T-cell (primary cell): ENCODE data around the gene ROBO1. TPM values are rescaled to one million over a fixed set of nuclear protein-coding genes. Genes with fewer than 3 reads are reported as not detected.

Source experiments
- ATAC-seq, 4 experiments: fragments of 200-7000 bp in 3 of 4; fragments of 150-1000 bp in 1 of 4; cut with Tn5 transposase; replicated peaks in 1 of 4; 1 replicate in 3 of 4; 2 replicates in 1 of 4; pipeline ENCODE4 v1.10.0; 2021; ENCODE audit warnings: moderate library complexity in 3 of 4, mild to moderate bottlenecking in 2 of 4, moderate number of reproducible peaks in 1 of 4
- CTCF ChIA-PET, 2 donors: fragments of 300-600 bp; sonication (Branson Sonifier 250); formaldehyde crosslinking; loops; one replicate each; lab custom pipeline; 2022; ENCODE audit warnings: antibody characterized with exemption in 2 of 2; lab: Charles Lee
- POLR2A ChIA-PET, 2 donors: fragments of 300-600 bp; sonication (Branson Sonifier 250); formaldehyde crosslinking; loops; one replicate each; lab custom pipeline; 2022; ENCODE audit warnings: antibody characterized with exemption in 2 of 2; lab: Charles Lee
- DNase-seq, 35 experiments: peaks; one replicate each; pipeline versions ENCODE4 v3.0.0 to v3.0.0-alpha.2; 2013 to 2023
- H3K27ac ChIP-seq: one replicate; pipeline ENCODE4 v1.5.1; 2013; ENCODE audit warnings: low read length
- H3K27me3 ChIP-seq, 2 experiments: replicated peaks in 1 of 2; 1 replicate in 1 of 2; 2 replicates in 1 of 2; pipeline versions ENCODE4 v1.6.1 to v1.7.0; 2013; ENCODE audit warnings: low read length in 1 of 2, mixed read lengths in 1 of 2; ENCODE audit not compliant: control insufficient read depth in 2 of 2, insufficient read depth in 2 of 2; ENCODE audit errors: extremely low read depth in 1 of 2
- H3K36me3 ChIP-seq, 2 donors: 1 replicate in 1 of 2; 2 replicates in 1 of 2; pipeline versions ENCODE4 v1.6.1 to v1.7.0; 2013; ENCODE audit warnings: low read length in 1 of 2; ENCODE audit not compliant: control insufficient read depth in 2 of 2, insufficient read depth in 1 of 2; ENCODE audit errors: extremely low read depth in 1 of 2
- H3K4me1 ChIP-seq, 2 experiments: 1 replicate in 1 of 2; 2 replicates in 1 of 2; pipeline versions ENCODE4 v1.6.1 to v1.7.0; 2013; ENCODE audit warnings: low read length in 2 of 2, mixed read lengths in 1 of 2; ENCODE audit not compliant: insufficient read depth in 2 of 2, control insufficient read depth in 1 of 2; ENCODE audit errors: extremely low read depth in 1 of 2
- H3K4me3 ChIP-seq, 2 donors: 1 replicate in 1 of 2; 2 replicates in 1 of 2; pipeline versions ENCODE4 v1.5.1 to v1.7.0; 2013; ENCODE audit warnings: mild to moderate bottlenecking in 2 of 2, low read length in 1 of 2, moderate library complexity in 1 of 2; ENCODE audit not compliant: control insufficient read depth in 1 of 2; ENCODE audit errors: extremely low read depth in 1 of 2
- H3K9me3 ChIP-seq: 2 replicates; pipeline ENCODE4 v1.7.0; 2013
- H3K27ac Mint-ChIP-seq, 2 donors: one replicate each; pipeline ENCODE4 v1.8.0; 2020 to 2021; ENCODE audit warnings: mild to moderate bottlenecking in 2 of 2, mixed read lengths in 2 of 2
- H3K27me3 Mint-ChIP-seq, 2 donors: one replicate each; pipeline ENCODE4 v1.8.0; 2021 to 2022; ENCODE audit warnings: mixed read lengths in 2 of 2
- H3K36me3 Mint-ChIP-seq: one replicate; pipeline ENCODE4 v1.8.0; 2021; ENCODE audit warnings: mixed read lengths
- H3K4me1 Mint-ChIP-seq, 3 donors: one replicate each; pipeline ENCODE4 v1.8.0; 2020 to 2022; ENCODE audit warnings: mixed read lengths in 3 of 3, mild to moderate bottlenecking in 1 of 3
- H3K4me3 Mint-ChIP-seq, 3 donors: one replicate each; pipeline ENCODE4 v1.8.0; 2020 to 2022; ENCODE audit warnings: mild to moderate bottlenecking in 3 of 3, mixed read lengths in 3 of 3, moderate library complexity in 3 of 3
- H3K9me3 Mint-ChIP-seq, 3 donors: one replicate each; pipeline ENCODE4 v1.8.0; 2020 to 2022; ENCODE audit warnings: mixed read lengths in 3 of 3
- WGBS: methylation state at CpG from one replicate; pipeline ENCODE4 v1.1.5; 2013; ENCODE audit warnings: missing lambda C conversion rate; ENCODE audit not compliant: insufficient coverage; 5-methylcytosine and 5-hydroxymethylcytosine counted together
- total RNA-seq, 35 experiments: library from RNA in 6 of 35; stranded (reverse) in 6 of 35; fragments of 120-200 nt in 1 of 35; gene quantifications; one replicate each; pipeline versions ENCODE4 v1.2.1 to v1.2.4 and lab custom pipeline; 2013 to 2026

The ROBO1 gene
- total RNA-seq (1 to 10 TPM in 3 of 5 donors, under 1 TPM in 2; 0.20 to 2.4 (median 1.7) TPM), total RNA-seq (lab: John Stamatoyannopoulos, UW) (0 to 4.2 (median 1.4) reads per million in 29 experiments)
- total RNA-seq (2013): 0.81 TPM

GRCh38 chr3:79767905-79768267 lies at the start of gene ROBO1:
TSS of gene ROBO1 (minus strand) at chr3:79767998.
- Histone ChIP-seq H3K9me3 (no peaks in the 10 kb centered on the region), H3K36me3 (no peaks in the 10 kb centered on the region), H3K27ac (no peak within 1 kb of the TSS), H3K4me1 (no peaks in the 10 kb centered on the region), H3K4me3 (no peak within 1 kb of the TSS), H3K27me3 (peaks cover 6 to 11% of the 10 kb centered on the region in 2 experiments)
- CTCF ChIA-PET: no interaction called here
- Mint-ChIP-seq H3K4me3 (no peak within 1 kb of the TSS), H3K27ac (no peak within 1 kb of the TSS), H3K36me3 (no peaks in the 10 kb centered on the region), H3K27me3 (peaks cover 3 to 11% of the 10 kb centered on the region in 2 donors), H3K4me1 (no peaks in the 10 kb centered on the region), H3K9me3 (peaks cover 5 to 13% (median 7%) of the 10 kb centered on the region in 3 donors)
- ATAC-seq (no peak), DNase-seq (no peak)
- no CpG with 5 or more reads among the region's 12 CpGs for WGBS
- POLR2A ChIA-PET: no interaction called here

- Histone ChIP-seq H3K36me3 (no peaks in the 10 kb centered on the region), H3K4me1 (no peaks in the 10 kb centered on the region), H3K9me3 (no peaks in the 10 kb centered on the region), H3K27ac (no peak overlapping the region), H3K27me3 (no peaks in the 10 kb centered on the region), H3K4me3 (no peak overlapping the region)
- whole genome bisulfite sequencing: 22% methylated on average over 1 of the region's 3 CpGs
- Mint-ChIP-seq H3K4me3 (no peak overlapping the region), H3K4me1 (no peaks in the 10 kb centered on the region), H3K9me3 (peaks cover 3 to 43% (median 36%) of the 10 kb centered on the region in 3 donors), H3K27ac (no peak overlapping the region), H3K36me3 (no peaks in the 10 kb centered on the region), H3K27me3 (no peaks in the 10 kb centered on the region)
- CTCF ChIA-PET: no interaction called here
- POLR2A ChIA-PET: no interaction called here
- no peak for DNase-seq
- no peak for ATAC-seq
Measured at GRCh38 chr3:79817224-79817623, 49.4 kb upstream of the ROBO1 start.

- ATAC-seq (no peak), DNase-seq (no peak)
- Histone ChIP-seq H3K36me3 (no peaks in the 10 kb centered on the region), H3K27ac (no peak overlapping the region), H3K9me3 (no peaks in the 10 kb centered on the region), H3K4me3 (no peak overlapping the region), H3K4me1 (no peaks in the 10 kb centered on the region), H3K27me3 (no peaks in the 10 kb centered on the region)
- H3K4me3 Mint-ChIP-seq: no peak overlapping the region
- H3K4me1 Mint-ChIP-seq: no peaks in the 10 kb centered on the region
- H3K9me3 Mint-ChIP-seq: peaks cover 3 to 43% (median 36%) of the 10 kb centered on the region in 3 donors
- H3K27ac Mint-ChIP-seq: no peak overlapping the region
- ChIA-PET POLR2A (no interaction called here), CTCF (no interaction called here)
- no peaks in the 10 kb centered on the region for H3K27me3 Mint-ChIP-seq
- no peaks in the 10 kb centered on the region for H3K36me3 Mint-ChIP-seq
Measured at GRCh38 chr3:79815478-79815877, 47.7 kb upstream of the ROBO1 start.

GRCh38 chr3:79810581-79810980 lies 42.8 kb upstream of the ROBO1 start:
- Histone ChIP-seq H3K4me1 (no peaks in the 10 kb centered on the region), H3K9me3 (no peaks in the 10 kb centered on the region), H3K27ac (no peak overlapping the region), H3K36me3 (no peaks in the 10 kb centered on the region), H3K27me3 (no peaks in the 10 kb centered on the region), H3K4me3 (no peak overlapping the region)
- ChIA-PET CTCF (no interaction called here), POLR2A (no interaction called here)
- peaks cover 3 to 20% (median 19%) of the 10 kb centered on the region in 3 donors for H3K9me3 Mint-ChIP-seq
- H3K27ac Mint-ChIP-seq: no peak overlapping the region
- DNase-seq: no peak
- no peaks in the 10 kb centered on the region for H3K27me3 Mint-ChIP-seq
- no peaks in the 10 kb centered on the region for H3K36me3 Mint-ChIP-seq
- WGBS: no CpG with 5 or more reads among the region's 1 CpG
- no peak for ATAC-seq
- no peaks in the 10 kb centered on the region for H3K4me1 Mint-ChIP-seq
- H3K4me3 Mint-ChIP-seq: no peak overlapping the region

- ChIA-PET CTCF (no interaction called here), POLR2A (no interaction called here)
Measured at GRCh38 chr3:79810092-79810491, 42.3 kb upstream of the ROBO1 start.

GRCh38 chr3:79809106-79809505 lies 41.3 kb upstream of the ROBO1 start:
- no peaks in the 10 kb centered on the region for H3K4me1 Mint-ChIP-seq
- Histone ChIP-seq H3K27ac (no peak overlapping the region), H3K36me3 (no peaks in the 10 kb centered on the region), H3K9me3 (no peaks in the 10 kb centered on the region), H3K4me1 (no peaks in the 10 kb centered on the region), H3K4me3 (no peak overlapping the region), H3K27me3 (no peaks in the 10 kb centered on the region)
- H3K4me3 Mint-ChIP-seq: no peak overlapping the region
- H3K27me3 Mint-ChIP-seq: no peaks in the 10 kb centered on the region
- peaks cover 3 to 9% (median 9%) of the 10 kb centered on the region in 3 donors for H3K9me3 Mint-ChIP-seq
- CTCF ChIA-PET: no interaction called here
- WGBS: no CpG with 5 or more reads among the region's 2 CpGs
- no peaks in the 10 kb centered on the region for H3K36me3 Mint-ChIP-seq
- DNase-seq (no peak), ATAC-seq (no peak)
- POLR2A ChIA-PET: interaction anchor here in 1 of 2 donors (1.0 kb wide), 1 partner anchor 52 kb away, joined by 3 read pairs; no protein-coding TSS in a partner anchor
- H3K27ac Mint-ChIP-seq: no peak overlapping the region

More at GRCh38 chr3:79810092-79810491, 42.3 kb upstream of the ROBO1 start:
- DNase-seq: no peak
- no peaks in the 10 kb centered on the region for H3K9me3 ChIP-seq
- Mint-ChIP-seq H3K27ac (no peak overlapping the region), H3K36me3 (no peaks in the 10 kb centered on the region), H3K4me1 (no peaks in the 10 kb centered on the region), H3K9me3 (peaks cover 3 to 15% (median 15%) of the 10 kb centered on the region in 3 donors), H3K4me3 (no peak overlapping the region), H3K27me3 (no peaks in the 10 kb centered on the region)
- no peak overlapping the region for H3K4me3 ChIP-seq
- ATAC-seq: no peak
- no peaks in the 10 kb centered on the region for H3K36me3 ChIP-seq
- H3K27ac ChIP-seq: no peak overlapping the region
- H3K4me1 ChIP-seq: no peaks in the 10 kb centered on the region
- no peaks in the 10 kb centered on the region for H3K27me3 ChIP-seq
- 75% methylated on average over 2 of the region's 3 CpGs for whole genome bisulfite sequencing

GRCh38 chr3:79808515-79808914 lies 40.7 kb upstream of the ROBO1 start:
- no CpG with 5 or more reads among the region's 2 CpGs for WGBS
- POLR2A ChIA-PET: interaction anchor here in 1 of 2 donors (1.0 kb wide), 1 partner anchor 51 kb away, joined by 3 read pairs; no protein-coding TSS in a partner anchor
- Mint-ChIP-seq H3K27ac (no peak overlapping the region), H3K36me3 (no peaks in the 10 kb centered on the region), H3K4me1 (no peaks in the 10 kb centered on the region), H3K9me3 (peaks cover under 1 to 8% (median 3%) of the 10 kb centered on the region in 3 donors), H3K27me3 (no peaks in the 10 kb centered on the region), H3K4me3 (no peak overlapping the region)
- CTCF ChIA-PET: no interaction called here
- Histone ChIP-seq H3K9me3 (no peaks in the 10 kb centered on the region), H3K27me3 (no peaks in the 10 kb centered on the region), H3K36me3 (no peaks in the 10 kb centered on the region), H3K4me3 (no peak overlapping the region), H3K4me1 (no peaks in the 10 kb centered on the region), H3K27ac (no peak overlapping the region)
- no peak for ATAC-seq
- no peak for DNase-seq
